H9 (cell line): ENCODE measurements around the gene MRPL40. TPM values are rescaled to one million over a fixed set of nuclear protein-coding genes. Genes with fewer than 3 reads are reported as not detected.

Experiments
- DNase-seq: peaks from one replicate; pipeline ENCODE4 v3.0.0-alpha.2; 2017
- H2AFZ ChIP-seq: one replicate; pipeline ENCODE4 v1.6.1; 2013; ENCODE audit warnings: mild to moderate bottlenecking, low read length, control low read depth, moderate library complexity
- H2AK5ac ChIP-seq: 2 replicates; pipeline ENCODE4 v1.6.1; 2013; ENCODE audit warnings: low read length, control low read depth, mixed read lengths; ENCODE audit not compliant: insufficient read length
- H2BK120ac ChIP-seq: one replicate; pipeline ENCODE4 v1.6.1; 2013; ENCODE audit warnings: low read depth, mild to moderate bottlenecking, low read length, control low read depth, inconsistent platforms; ENCODE audit not compliant: poor library complexity, severe bottlenecking
- H2BK12ac ChIP-seq: 2 replicates; pipeline ENCODE4 v1.6.1; 2013; ENCODE audit warnings: low read length, control low read depth, mixed read lengths, low read depth; ENCODE audit not compliant: insufficient read length
- H2BK15ac ChIP-seq: 2 replicates; pipeline ENCODE4 v1.6.1; 2013; ENCODE audit warnings: low read depth, low read length, control low read depth
- H2BK20ac ChIP-seq: one replicate; pipeline ENCODE4 v1.6.1; 2013; ENCODE audit warnings: low read depth, mild to moderate bottlenecking, low read length, control low read depth, inconsistent platforms; ENCODE audit not compliant: poor library complexity, severe bottlenecking
- H2BK5ac ChIP-seq: 2 replicates; pipeline ENCODE4 v1.6.1; 2013; ENCODE audit warnings: low read length, control low read depth, mixed read lengths; ENCODE audit not compliant: insufficient read length
- H3K14ac ChIP-seq: 2 replicates; pipeline ENCODE4 v1.6.1; 2013; ENCODE audit warnings: low read length, control low read depth; ENCODE audit not compliant: insufficient read depth
- H3K18ac ChIP-seq: 2 replicates; pipeline ENCODE4 v1.6.1; 2013; ENCODE audit warnings: low read depth, mild to moderate bottlenecking, mixed read lengths, low read length, control low read depth; ENCODE audit not compliant: insufficient read length
- H3K23ac ChIP-seq: 2 replicates; pipeline ENCODE4 v1.6.1; 2013; ENCODE audit warnings: low read length, control low read depth, mixed read lengths, low read depth; ENCODE audit not compliant: insufficient read length
- H3K23me2 ChIP-seq: 2 replicates; pipeline ENCODE4 v1.6.1; 2013; ENCODE audit warnings: low read depth, mild to moderate bottlenecking, mixed read lengths, low read length, control low read depth; ENCODE audit not compliant: insufficient read length, poor library complexity, severe bottlenecking
- H3K27ac ChIP-seq: 2 replicates; pipeline ENCODE4 v1.5.1; 2013; ENCODE audit warnings: low read length, control low read depth, mixed read lengths, low read depth; ENCODE audit not compliant: insufficient read length
- H3K27me3 ChIP-seq: 2 replicates; pipeline ENCODE4 v1.6.1; 2013; ENCODE audit warnings: low read length, control low read depth, inconsistent platforms; ENCODE audit not compliant: insufficient read depth
- H3K4ac ChIP-seq: 2 replicates; pipeline ENCODE4 v1.6.1; 2013; ENCODE audit warnings: low read depth, mild to moderate bottlenecking, control low read depth, inconsistent platforms, low read length, moderate library complexity
- H3K4me1 ChIP-seq: 2 replicates; pipeline ENCODE4 v1.6.1; 2013; ENCODE audit warnings: low read length, control low read depth, inconsistent platforms; ENCODE audit not compliant: insufficient read depth
- H3K4me2 ChIP-seq: 2 replicates; pipeline ENCODE4 v1.6.1; 2013; ENCODE audit warnings: low read length, control low read depth, mixed read lengths; ENCODE audit not compliant: insufficient read length, insufficient read depth
- H3K56ac ChIP-seq: 2 replicates; pipeline ENCODE4 v1.6.1; 2013; ENCODE audit warnings: low read depth, mild to moderate bottlenecking, mixed read lengths, low read length, control low read depth; ENCODE audit not compliant: insufficient read length
- H3K79me1 ChIP-seq: 2 replicates; pipeline ENCODE4 v1.6.1; 2013; ENCODE audit warnings: low read depth, mild to moderate bottlenecking, moderate library complexity, low read length, control low read depth, inconsistent platforms; ENCODE audit not compliant: insufficient read depth, poor library complexity, severe bottlenecking
- H3K79me2 ChIP-seq: 2 replicates; pipeline ENCODE4 v1.6.1; 2013; ENCODE audit warnings: low read length, control low read depth, inconsistent platforms; ENCODE audit not compliant: insufficient read depth
- H3K9ac ChIP-seq: 2 replicates; pipeline ENCODE4 v1.6.1; 2013; ENCODE audit warnings: low read length, control low read depth, mixed read lengths; ENCODE audit not compliant: insufficient read length; ENCODE audit errors: extremely low read depth
- H3K9me3 ChIP-seq: one replicate; pipeline ENCODE4 v1.6.1; 2013; ENCODE audit warnings: low read depth, low read length, inconsistent platforms; ENCODE audit not compliant: control insufficient read depth
- H3T11ph ChIP-seq: one replicate; pipeline ENCODE4 v1.6.1; 2013; ENCODE audit warnings: mild to moderate bottlenecking, low read length, control low read depth, inconsistent platforms
- H4K20me1 ChIP-seq: one replicate; pipeline ENCODE4 v1.6.1; 2013; ENCODE audit not compliant: control insufficient read depth, insufficient read length, insufficient read depth
- H4K5ac ChIP-seq: 2 replicates; pipeline ENCODE4 v1.6.1; 2013; ENCODE audit warnings: low read depth, mild to moderate bottlenecking, mixed read lengths, low read length, control low read depth; ENCODE audit not compliant: insufficient read length
- H4K8ac ChIP-seq: replicated peaks from 2 replicates; pipeline ENCODE4 v1.6.1; 2013; ENCODE audit warnings: low read length, control low read depth, mixed read lengths, low read depth; ENCODE audit not compliant: insufficient read length
- H4K91ac ChIP-seq: 2 replicates; pipeline ENCODE4 v1.6.1; 2013; ENCODE audit warnings: low read depth, mild to moderate bottlenecking, moderate library complexity, mixed read lengths, low read length, control low read depth; ENCODE audit not compliant: insufficient read length
- H3K27ac Mint-ChIP-seq, 3 experiments: 2 replicates in 2 of 3; 3 replicates in 1 of 3; pipeline ENCODE4 v1.8.0; 2020 to 2021; ENCODE audit warnings: mixed read lengths in 3 of 3, mild to moderate bottlenecking in 1 of 3, moderate library complexity in 1 of 3
- H3K27me3 Mint-ChIP-seq: 2 replicates; pipeline ENCODE4 v1.8.0; 2021; ENCODE audit warnings: low read depth, mild to moderate bottlenecking, moderate library complexity, mixed read lengths
- H3K36me3 Mint-ChIP-seq, 3 experiments: 2 replicates in 2 of 3; 3 replicates in 1 of 3; pipeline ENCODE4 v1.8.0; 2020 to 2021; ENCODE audit warnings: low read depth in 3 of 3, mixed read lengths in 3 of 3; ENCODE audit not compliant: insufficient read depth in 1 of 3
- H3K4me1 Mint-ChIP-seq, 2 experiments: 2 replicates each; pipeline ENCODE4 v1.8.0; 2020; ENCODE audit warnings: mixed read lengths in 2 of 2
- H3K4me3 Mint-ChIP-seq, 2 experiments: 2 replicates in 1 of 2; 3 replicates in 1 of 2; pipeline ENCODE4 v1.8.0; 2020 to 2021; ENCODE audit warnings: mild to moderate bottlenecking in 2 of 2, mixed read lengths in 2 of 2, moderate library complexity in 1 of 2
- H3K9me3 Mint-ChIP-seq, 2 experiments: 2 replicates in 1 of 2; 3 replicates in 1 of 2; pipeline ENCODE4 v1.8.0; 2020; ENCODE audit warnings: mild to moderate bottlenecking in 2 of 2, mixed read lengths in 2 of 2, moderate library complexity in 1 of 2
- CTCF ChIP-seq: fragments of 200-600 bp; sonication (generic); conservative IDR thresholded peaks from 3 replicates; pipeline ENCODE4 v1.8.0; 2021; ENCODE audit warnings: antibody characterized with exemption, mild to moderate bottlenecking
- WGBS: extraction: QIAGEN DNeasy Blood & Tissue Kit; methylation state at CpG from one replicate; pipeline ENCODE4 v1.1.7; 2013; ENCODE audit warnings: missing lambda C conversion rate, low lambda C conversion rate, mixed read lengths; ENCODE audit not compliant: insufficient read length; ENCODE audit errors: extremely low coverage; 5-methylcytosine and 5-hydroxymethylcytosine counted together
- total RNA-seq: library from RNA; stranded (reverse); gene quantifications from 2 replicates; pipeline ENCODE4 v1.2.1, GENCODE V29; 2021

The MRPL40 gene
- total RNA-seq, 1 experiment from 2014 or later = 15.2 TPM

- no peaks in the 10 kb centered on the region for H3K27me3 Mint-ChIP-seq
- no peak overlapping the region for H3K18ac ChIP-seq
- H4K5ac ChIP-seq = no peak overlapping the region
- H4K91ac ChIP-seq = no peak overlapping the region
- no peak overlapping the region for H3K4me3 Mint-ChIP-seq
- H2BK120ac ChIP-seq = no peak overlapping the region
- no peak overlapping the region for H2BK20ac ChIP-seq
- no peak overlapping the region for H3K56ac ChIP-seq
- no peak overlapping the region for H2AFZ ChIP-seq
- no peak for TF ChIP-seq CTCF
- peaks cover 0 to 3% of the 10 kb centered on the region in 2 experiments; a peak in 2 of 5 replicates for H3K9me3 Mint-ChIP-seq
- H3K27ac ChIP-seq = no peak overlapping the region
- H3K9me3 ChIP-seq = no peaks in the 10 kb centered on the region
- no peak overlapping the region for H3K14ac ChIP-seq
- H3K23ac ChIP-seq = no peak overlapping the region
- no peak overlapping the region for H2BK12ac ChIP-seq
- peak overlapping the region in 2 of 3 experiments; percentile 11 to 58; a peak in 3 of 7 replicates for H3K27ac Mint-ChIP-seq
- no peak overlapping the region for H3K4me2 ChIP-seq
- H3K27me3 ChIP-seq = no peaks in the 10 kb centered on the region
- H4K8ac ChIP-seq = no peak overlapping the region
- no peak overlapping the region for H2BK5ac ChIP-seq
- H3K79me1 ChIP-seq = peaks cover 11% of the 10 kb centered on the region
- no CpG with 5 or more reads among the region's 5 CpGs for WGBS
- H3K36me3 Mint-ChIP-seq = peaks cover 5 to 8% (median 6%) of the 10 kb centered on the region in 3 experiments; a peak in 5 of 7 replicates
- no peak overlapping the region for H3K4ac ChIP-seq
- H2BK15ac ChIP-seq = no peak overlapping the region
- peaks cover 4% of the 10 kb centered on the region; the same call in 1 of the 2 replicates for H3K4me1 ChIP-seq
- peaks cover 33 to 35% of the 10 kb centered on the region in 2 experiments for H3K4me1 Mint-ChIP-seq
- H3K79me2 ChIP-seq = peaks cover 28% of the 10 kb centered on the region; the same call in 1 of the 2 replicates
- H3K9ac ChIP-seq = no peak overlapping the region
- no peaks in the 10 kb centered on the region for H4K20me1 ChIP-seq
- H2AK5ac ChIP-seq = no peak overlapping the region
- H3K23me2 ChIP-seq = no peaks in the 10 kb centered on the region
- no peak for DNase-seq
- no peak overlapping the region for H3T11ph ChIP-seq
These were observed 12.7 kb upstream of the MRPL40 start for GRCh38 chr22:19419464-19420178.
